Globus pallidus (tissue), 1 donor: ENCODE measurements around the gene BCL7A.
A peak's percentile ranks its signal among the peaks of the same experiment; 100 is the strongest.

Experiments used
- DNase-seq: peaks from one replicate; pipeline ENCODE4 v3.0.0-alpha.2; 2015; ENCODE audit warnings: low spot score

The BCL7A gene

GRCh38 chr12:122079033-122079531 lies 57.4 kb downstream of the BCL7A start:
- no peak for DNase-seq

GRCh38 chr12:122079532-122080081 lies 57.9 kb downstream of the BCL7A start:
- no peak for DNase-seq

- peak; percentile 71 for DNase-seq
Observed at GRCh38 chr12:122080149-122081082, 58.7 kb downstream of the BCL7A start.

- peak; percentile 78 for DNase-seq
Observed at GRCh38 chr12:122081083-122081696, 59.5 kb downstream of the BCL7A start.

GRCh38 chr12:122081697-122082221 lies 60.1 kb downstream of the BCL7A start:
- DNase-seq = peak; percentile 55

- no peak for DNase-seq
Observed at GRCh38 chr12:122082621-122083356, 61.1 kb downstream of the BCL7A start.

GRCh38 chr12:122084857-122085405 lies 63.2 kb downstream of the BCL7A start:
- DNase-seq = no peak

GRCh38 chr12:122085591-122085990 lies 63.9 kb downstream of the BCL7A start:
- no peak for DNase-seq

GRCh38 chr12:122086116-122086515 lies 64.4 kb downstream of the BCL7A start:
- no peak for DNase-seq

- DNase-seq = no peak
Observed at GRCh38 chr12:122086641-122087285, 65.1 kb downstream of the BCL7A start.

GRCh38 chr12:122087431-122088178 lies 65.9 kb downstream of the BCL7A start:
- DNase-seq = no peak

- DNase-seq = no peak
Observed at GRCh38 chr12:122088179-122088810, 66.6 kb downstream of the BCL7A start.

GRCh38 chr12:122089077-122089476 lies 67.4 kb downstream of the BCL7A start:
- DNase-seq = peak; percentile 67

GRCh38 chr12:122090759-122091515 lies 69.3 kb downstream of the BCL7A start:
- no peak for DNase-seq

- no peak for DNase-seq
Observed at GRCh38 chr12:122093098-122093883, 71.6 kb downstream of the BCL7A start.

GRCh38 chr12:122094137-122094734 lies 72.6 kb downstream of the BCL7A start:
- no peak for DNase-seq

GRCh38 chr12:122094735-122095631 lies 73.3 kb downstream of the BCL7A start:
- DNase-seq = no peak
